Measurements from ENCODE around the gene QSOX1. TPM values are rescaled to one million over a fixed set of nuclear protein-coding genes. Genes with fewer than 3 reads are reported as not detected.

Gene QSOX1
- total and polyA plus RNA-seq, 9 of the 15 experiments (the other 6 are each of a cell fraction or from before 2014, with no cell fraction given), result 4.0 to 53.1 (median 15.0) TPM

GRCh38 chr1:180213401-180214170, 58.9 kb downstream of the QSOX1 start (continued):
- no peak for TF ChIP-seq HOXB6 (CRISPR knock-in tag; IDR thresholded peaks at IDR 0.05; ENCODE audit: borderline replicate concordance)
- TF ChIP-seq ELF1 (tag; IDR thresholded peaks at IDR 0.05), result peak; percentile 49
- no peak for TF ChIP-seq ZNF41 (CRISPR knock-in tag; conservative IDR thresholded peaks at IDR 0.05)
- TF ChIP-seq TEAD4 (IDR thresholded peaks at IDR 0.05; ENCODE audit: low read length), result no peak; the same call in 1 of the 2 replicates
- TF ChIP-seq TEAD4 (CRISPR knock-in tag; IDR thresholded peaks at IDR 0.05; ENCODE audit: borderline replicate concordance), result no peak
- no peak for TF ChIP-seq TAL1 (IDR thresholded peaks at IDR 0.05)
- no peak for TF ChIP-seq HDAC2 (IDR thresholded peaks at IDR 0.05)

GRCh38 chr1:180215856-180216625, 61.4 kb downstream of the QSOX1 start:
- H3K9ac ChIP-seq (ENCODE audit: insufficient read depth in 1 of 2, low read depth in 2 of 2, low read length in 2 of 2), result 0 out of 4 replicates have a peak overlapping the region, but pooled peaks of 1 of the 2 experiments have one; percentile 21
- intact Hi-C loops (cut with micrococcal nuclease) (no loop called here), in situ Hi-C loops (cut with MboI) (no loop called here)
- no peaks in the 10 kb centered on the region for H3K9me1 ChIP-seq (ENCODE audit: control insufficient read depth, insufficient read depth, low read length)
- H3K4me3 ChIP-seq, result no peak overlapping the region
- H2AFZ ChIP-seq (ENCODE audit: low read depth, low read length), result peak overlapping the region; percentile 62
- ChIA-PET POLR2A (interaction anchor here (0.8 to 1.4 kb wide), 2 partner anchors 10 to 15 kb away, joined by 3 read pairs; no protein-coding TSS in a partner anchor), CTCF (ENCODE audit: low intra/inter-chr PET ratio) (interaction anchor here (0.6 kb wide), 1 partner anchor 1292 kb away, joined by 3 read pairs; no protein-coding TSS in a partner anchor)
- FAIRE-seq (peak; percentile 67), ATAC-seq (no peak), DNase-seq (ENCODE audit: extremely low read depth in 1 of 4, low spot score in 3 of 4) (no peak)
- no peaks in the 10 kb centered on the region for H3K79me2 ChIP-seq (ENCODE audit: control insufficient read depth, insufficient read depth, low read length)
- peaks cover 0 to 10% of the 10 kb centered on the region in 2 experiments; a peak in 2 of 5 replicates for H3K4me1 ChIP-seq (replicated peaks in 1 of 2; ENCODE audit: control insufficient read depth in 2 of 2, insufficient read depth in 2 of 2, low read length in 2 of 2)
- H3K27ac ChIP-seq (ENCODE audit: extremely low read depth, low read depth, low read length), result no peak overlapping the region
- H3K27me3 ChIP-seq (ENCODE audit: control insufficient read depth in 2 of 2, insufficient read depth in 2 of 2, low read length in 2 of 2), result peaks cover 5 to 12% of the 10 kb centered on the region in 2 experiments; a peak in 3 of 5 replicates
- H4K20me1 ChIP-seq (replicated peaks; ENCODE audit: control insufficient read depth, insufficient read depth, low read length), result no peaks in the 10 kb centered on the region
- no peaks in the 10 kb centered on the region for H3K36me3 ChIP-seq (ENCODE audit: control insufficient read depth, insufficient read depth, low read length)
- H3K4me2 ChIP-seq (ENCODE audit: insufficient read depth, low read length), result no peak overlapping the region
- no peaks in the 10 kb centered on the region for H3K9me3 ChIP-seq (replicated peaks; ENCODE audit: control insufficient read depth, insufficient read depth, low read depth, low read length)
- 59% methylated on average over 22 of the region's 22 CpGs for WGBS (ENCODE audit: insufficient coverage, low coverage, missing lambda C conversion rate)
- BruUV-seq (replicated peaks), result no TSS peak
- no peak for TF ChIP-seq TEAD1 (CRISPR knock-in tag; IDR thresholded peaks at IDR 0.05)
- no peak for TF ChIP-seq ZBTB40 (IDR thresholded peaks at IDR 0.05)
- no peak for TF ChIP-seq ZBTB40 (CRISPR knock-in tag; IDR thresholded peaks at IDR 0.05)
- TF ChIP-seq ZBTB8A (IDR thresholded peaks at IDR 0.05; ENCODE audit: partially characterized antibody), result no peak

Data from K562 (cell line).